GM13976 (cell line): Measurements from ENCODE around the gene RPL21.

Experiments
- DNase-seq: peaks from one replicate; pipeline ENCODE4 v3.0.0; 2012; ENCODE audit warnings: low spot score
- in situ Hi-C: fragments of 300-500 bp; cut with MboI; formaldehyde crosslinking; loops from one replicate; pipeline ENCODE4 v1.12.0; 2022; ENCODE audit warnings: low sequenced_read_pairs, mixed read lengths, inconsistent platforms; ENCODE audit not compliant: unreplicated experiment
- TF ChIP-seq, protein P1 (sequence below): IDR thresholded peaks from 2 replicates; pipeline ENCODE4 v1.5.1; 2012; ENCODE audit warnings: borderline replicate concordance, mild to moderate bottlenecking; ENCODE audit not compliant: insufficient read depth; ENCODE audit errors: extremely low read depth, missing control alignments, control extremely low read depth

Gene RPL21

GRCh38 chr13:27302643-27303262 is 51.4 kb downstream of the RPL21 start:
- TF ChIP-seq, protein P1, sequence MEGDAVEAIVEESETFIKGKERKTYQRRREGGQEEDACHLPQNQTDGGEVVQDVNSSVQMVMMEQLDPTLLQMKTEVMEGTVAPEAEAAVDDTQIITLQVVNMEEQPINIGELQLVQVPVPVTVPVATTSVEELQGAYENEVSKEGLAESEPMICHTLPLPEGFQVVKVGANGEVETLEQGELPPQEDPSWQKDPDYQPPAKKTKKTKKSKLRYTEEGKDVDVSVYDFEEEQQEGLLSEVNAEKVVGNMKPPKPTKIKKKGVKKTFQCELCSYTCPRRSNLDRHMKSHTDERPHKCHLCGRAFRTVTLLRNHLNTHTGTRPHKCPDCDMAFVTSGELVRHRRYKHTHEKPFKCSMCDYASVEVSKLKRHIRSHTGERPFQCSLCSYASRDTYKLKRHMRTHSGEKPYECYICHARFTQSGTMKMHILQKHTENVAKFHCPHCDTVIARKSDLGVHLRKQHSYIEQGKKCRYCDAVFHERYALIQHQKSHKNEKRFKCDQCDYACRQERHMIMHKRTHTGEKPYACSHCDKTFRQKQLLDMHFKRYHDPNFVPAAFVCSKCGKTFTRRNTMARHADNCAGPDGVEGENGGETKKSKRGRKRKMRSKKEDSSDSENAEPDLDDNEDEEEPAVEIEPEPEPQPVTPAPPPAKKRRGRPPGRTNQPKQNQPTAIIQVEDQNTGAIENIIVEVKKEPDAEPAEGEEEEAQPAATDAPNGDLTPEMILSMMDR, result no peak
- in situ Hi-C loops, result no loop called here
- DNase-seq, result no peak

DNA sequence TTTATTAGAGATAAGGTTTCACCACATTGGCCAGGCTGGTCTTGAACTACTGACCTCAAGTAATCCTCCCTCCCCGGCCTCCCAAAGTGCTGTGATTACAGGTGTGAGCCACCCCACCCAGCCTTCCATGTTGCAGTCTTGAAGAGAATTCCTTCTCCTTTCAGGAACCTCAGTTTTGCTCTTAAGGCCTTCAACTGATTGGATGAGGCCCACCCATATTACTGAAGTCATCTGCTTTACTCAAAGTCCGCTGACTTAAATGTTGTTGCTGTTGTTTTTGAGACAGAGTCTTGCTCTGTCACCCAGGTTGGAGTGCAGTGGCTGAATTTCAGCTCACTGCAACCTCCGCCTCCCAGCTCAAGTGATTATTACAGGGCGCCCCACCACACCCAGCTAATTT is 52.7 kb downstream of the RPL21 start:
- no peak for DNase-seq
- TF ChIP-seq, protein P1, result no peak
- in situ Hi-C loops, result no loop called here

GRCh38 chr13:27304611-27305010 is 53.3 kb downstream of the RPL21 start:
- TF ChIP-seq, protein P1, result no peak
- in situ Hi-C loops, result no loop called here

More at GRCh38 chr13:27304611-27305010, 53.3 kb downstream of the RPL21 start:
- DNase-seq, result no peak
